Measurements from ENCODE around the gene SLC12A9.

DNA sequence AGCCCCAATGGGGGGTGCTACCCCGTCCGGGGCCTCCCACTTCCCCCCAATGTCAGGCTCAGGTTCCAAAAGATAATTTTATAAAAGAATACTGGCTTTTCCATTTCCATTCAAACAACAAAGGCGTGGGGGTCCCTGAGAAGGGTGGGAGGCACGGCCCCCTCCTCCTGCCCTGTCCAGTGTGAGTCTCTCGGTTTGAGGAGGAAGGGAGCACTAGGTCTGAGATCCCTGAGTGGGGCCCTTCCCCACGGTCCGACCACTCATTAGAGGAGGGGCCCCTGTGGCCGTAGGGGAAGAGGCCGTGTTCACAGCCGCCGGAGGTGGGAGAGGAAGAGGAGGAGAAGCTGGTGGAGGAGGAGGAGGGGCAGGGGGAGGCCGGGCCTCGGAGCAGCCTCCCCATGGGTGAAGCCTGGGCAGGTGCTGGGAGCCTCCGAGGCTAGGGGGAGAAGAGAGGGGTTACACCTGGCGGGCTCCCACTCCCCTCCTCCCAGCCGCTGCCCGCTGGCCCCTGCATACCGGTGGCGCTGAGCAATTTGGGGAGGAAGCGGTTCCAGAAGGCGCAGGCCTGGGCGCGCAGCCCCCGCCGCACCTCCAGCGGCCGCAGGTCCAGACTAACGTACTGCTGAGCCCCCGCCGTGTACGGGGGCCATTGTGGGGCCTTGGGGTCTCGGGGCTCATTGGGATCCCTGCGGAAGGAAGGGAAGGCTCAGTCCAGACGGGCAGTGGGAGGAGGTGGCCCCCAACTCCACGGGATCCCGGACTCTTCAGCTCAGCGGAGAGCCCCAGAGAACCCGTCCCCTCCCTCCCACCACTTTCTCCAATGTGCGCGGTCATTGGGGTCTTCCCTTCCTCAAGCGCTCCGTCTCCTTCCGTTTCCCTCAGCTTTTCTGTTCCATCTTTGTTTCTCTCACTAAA lies 38.4 kb downstream of the SLC12A9 start:
- TF ChIP-seq, protein P1, sequence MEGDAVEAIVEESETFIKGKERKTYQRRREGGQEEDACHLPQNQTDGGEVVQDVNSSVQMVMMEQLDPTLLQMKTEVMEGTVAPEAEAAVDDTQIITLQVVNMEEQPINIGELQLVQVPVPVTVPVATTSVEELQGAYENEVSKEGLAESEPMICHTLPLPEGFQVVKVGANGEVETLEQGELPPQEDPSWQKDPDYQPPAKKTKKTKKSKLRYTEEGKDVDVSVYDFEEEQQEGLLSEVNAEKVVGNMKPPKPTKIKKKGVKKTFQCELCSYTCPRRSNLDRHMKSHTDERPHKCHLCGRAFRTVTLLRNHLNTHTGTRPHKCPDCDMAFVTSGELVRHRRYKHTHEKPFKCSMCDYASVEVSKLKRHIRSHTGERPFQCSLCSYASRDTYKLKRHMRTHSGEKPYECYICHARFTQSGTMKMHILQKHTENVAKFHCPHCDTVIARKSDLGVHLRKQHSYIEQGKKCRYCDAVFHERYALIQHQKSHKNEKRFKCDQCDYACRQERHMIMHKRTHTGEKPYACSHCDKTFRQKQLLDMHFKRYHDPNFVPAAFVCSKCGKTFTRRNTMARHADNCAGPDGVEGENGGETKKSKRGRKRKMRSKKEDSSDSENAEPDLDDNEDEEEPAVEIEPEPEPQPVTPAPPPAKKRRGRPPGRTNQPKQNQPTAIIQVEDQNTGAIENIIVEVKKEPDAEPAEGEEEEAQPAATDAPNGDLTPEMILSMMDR (IDR thresholded peaks at IDR 0.05; ENCODE audit: low read depth, low read length, poor library complexity, severe bottlenecking) = no peak
- no peak for TF ChIP-seq EZH2phosphoT487 (IDR thresholded peaks at IDR 0.05; ENCODE audit: borderline replicate concordance, low read length)
